Sigmoid colon (tissue), 4 donors: ENCODE data around the gene ADGRA3.

Source experiments
- POLR2AphosphoS5 ChIP-seq, 4 donors: sonication (generic); formaldehyde crosslinking; IDR thresholded peaks; one replicate each; pipeline ENCODE4 v1.6.1; 2017; ENCODE audit warnings: antibody characterized with exemption in 4 of 4
- TF ChIP-seq, protein P1 (sequence below), 4 experiments: fragments of 450-650 bp in 3 of 4; fragments of 200-600 bp in 1 of 4; IDR thresholded peaks; one replicate each; pipeline ENCODE4 v1.5.1; 2016 to 2019; ENCODE audit warnings: antibody characterized with exemption in 4 of 4, mild to moderate bottlenecking in 3 of 4, moderate library complexity in 2 of 4

- TF ChIP-seq POLR2AphosphoS5 (IDR thresholded peaks at IDR 0.05), result no peak
- TF ChIP-seq, protein P1, sequence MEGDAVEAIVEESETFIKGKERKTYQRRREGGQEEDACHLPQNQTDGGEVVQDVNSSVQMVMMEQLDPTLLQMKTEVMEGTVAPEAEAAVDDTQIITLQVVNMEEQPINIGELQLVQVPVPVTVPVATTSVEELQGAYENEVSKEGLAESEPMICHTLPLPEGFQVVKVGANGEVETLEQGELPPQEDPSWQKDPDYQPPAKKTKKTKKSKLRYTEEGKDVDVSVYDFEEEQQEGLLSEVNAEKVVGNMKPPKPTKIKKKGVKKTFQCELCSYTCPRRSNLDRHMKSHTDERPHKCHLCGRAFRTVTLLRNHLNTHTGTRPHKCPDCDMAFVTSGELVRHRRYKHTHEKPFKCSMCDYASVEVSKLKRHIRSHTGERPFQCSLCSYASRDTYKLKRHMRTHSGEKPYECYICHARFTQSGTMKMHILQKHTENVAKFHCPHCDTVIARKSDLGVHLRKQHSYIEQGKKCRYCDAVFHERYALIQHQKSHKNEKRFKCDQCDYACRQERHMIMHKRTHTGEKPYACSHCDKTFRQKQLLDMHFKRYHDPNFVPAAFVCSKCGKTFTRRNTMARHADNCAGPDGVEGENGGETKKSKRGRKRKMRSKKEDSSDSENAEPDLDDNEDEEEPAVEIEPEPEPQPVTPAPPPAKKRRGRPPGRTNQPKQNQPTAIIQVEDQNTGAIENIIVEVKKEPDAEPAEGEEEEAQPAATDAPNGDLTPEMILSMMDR (IDR thresholded peaks at IDR 0.05), result no peak
These were observed 19.6 kb downstream of the ADGRA3 start for GRCh38 chr4:22496165-22496813.
